ENCODE data around the gene ATAD3C.
"Not testable (repeated sequence)": the region's sequence is repeated elsewhere in the genome, so short reads cannot be mapped to it uniquely, and the experiment has no call there.

Gene ATAD3C

DNA sequence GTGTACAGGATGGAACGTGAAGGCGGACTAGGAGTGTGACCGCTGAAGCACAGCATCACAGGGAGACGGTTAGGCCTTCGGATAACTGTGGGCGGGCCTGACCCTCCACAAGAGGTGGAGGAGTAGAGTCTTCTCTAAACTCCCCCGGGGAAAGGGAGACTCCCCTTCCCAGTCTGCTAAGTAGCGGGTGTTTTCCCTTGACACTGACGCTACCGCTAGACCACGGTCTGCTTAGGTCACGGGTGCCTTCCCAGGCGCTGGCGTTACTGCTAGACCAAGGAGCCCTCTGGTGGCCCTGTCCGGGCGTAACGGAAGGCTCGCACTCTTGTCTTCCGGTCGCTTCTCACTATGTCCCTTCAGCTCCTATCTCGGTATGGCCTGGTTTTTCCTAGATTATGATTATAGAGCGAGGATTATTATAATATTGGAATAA is 55.9 kb downstream of the ATAD3C start:
- peak; percentile 63 for DNase-seq
- peak; percentile 27; the same call in 1 of the 2 replicates for TF ChIP-seq CTCF (IDR thresholded peaks at IDR 0.05; ENCODE audit: low read depth, low read length)

DNA sequence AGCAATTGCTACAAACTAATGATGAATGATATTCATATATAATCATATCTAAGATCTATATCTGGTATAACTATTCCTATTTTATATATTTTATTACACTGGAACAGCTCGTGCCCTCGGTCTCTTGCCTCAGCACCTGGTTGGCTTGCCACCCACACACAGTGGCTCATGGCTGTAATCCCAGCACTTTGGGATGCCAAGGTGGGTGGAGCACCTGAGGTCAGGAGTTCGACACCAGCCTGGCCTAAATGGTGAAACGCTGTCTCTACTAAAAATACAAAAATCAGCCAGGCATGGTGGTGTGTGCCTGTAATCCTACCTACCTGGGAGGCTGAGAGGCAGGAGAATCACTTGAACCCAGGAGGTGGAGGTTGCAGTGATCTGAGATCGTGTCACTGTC is 56.3 kb downstream of the ATAD3C start:
- not testable (repeated sequence) for H3K9me3 ChIP-seq (ENCODE audit: severe bottlenecking); H3K4me3 ChIP-seq (ENCODE audit: low read depth, low read length); H3K36me3 ChIP-seq; DNase-seq; H3K27me3 ChIP-seq (ENCODE audit: insufficient read depth, low read depth, severe bottlenecking)
- peak overlapping the region; percentile 71 for H3K27ac ChIP-seq

More for the DNA sequence above, 55.9 kb downstream of the ATAD3C start:
- not testable (repeated sequence) for H3K36me3 ChIP-seq; H3K27me3 ChIP-seq (ENCODE audit: insufficient read depth, low read depth, severe bottlenecking); H3K9me3 ChIP-seq (ENCODE audit: severe bottlenecking)
- H3K4me3 ChIP-seq (ENCODE audit: low read depth, low read length), result peak overlapping the region; percentile 26
- peak overlapping the region; percentile 71 for H3K27ac ChIP-seq

GRCh38 chr1:1507305-1507704 is 57.8 kb downstream of the ATAD3C start:
- TF ChIP-seq CTCF (IDR thresholded peaks at IDR 0.05; ENCODE audit: low read depth, low read length), result no peak
- DNase-seq, result no peak
- H3K27ac ChIP-seq, result no peak overlapping the region
- no peak overlapping the region for H3K4me3 ChIP-seq (ENCODE audit: low read depth, low read length)
- no peaks in the 10 kb centered on the region for H3K9me3 ChIP-seq (ENCODE audit: severe bottlenecking)
- peaks cover 4% of the 10 kb centered on the region for H3K36me3 ChIP-seq
- H3K27me3 ChIP-seq (ENCODE audit: insufficient read depth, low read depth, severe bottlenecking), result no peaks in the 10 kb centered on the region

GRCh38 chr1:1508775-1509464 is 59.4 kb downstream of the ATAD3C start:
- H3K27me3 ChIP-seq (ENCODE audit: insufficient read depth, low read depth, severe bottlenecking); H3K9me3 ChIP-seq (ENCODE audit: severe bottlenecking); H3K4me3 ChIP-seq (ENCODE audit: low read depth, low read length); H3K27ac ChIP-seq; H3K36me3 ChIP-seq; DNase-seq: not testable (repeated sequence)

GRCh38 chr1:1509465-1509850 is 60.0 kb downstream of the ATAD3C start:
- not testable (repeated sequence) for H3K4me3 ChIP-seq (ENCODE audit: low read depth, low read length); H3K36me3 ChIP-seq; H3K27me3 ChIP-seq (ENCODE audit: insufficient read depth, low read depth, severe bottlenecking); DNase-seq; H3K27ac ChIP-seq; H3K9me3 ChIP-seq (ENCODE audit: severe bottlenecking)

- no peak for TF ChIP-seq CTCF (IDR thresholded peaks at IDR 0.05; ENCODE audit: low read depth, low read length)
- peak overlapping the region; percentile 99 for H3K27ac ChIP-seq
- DNase-seq, result peak; percentile 80
- H3K27me3 ChIP-seq (ENCODE audit: insufficient read depth, low read depth, severe bottlenecking), result no peaks in the 10 kb centered on the region
- H3K9me3 ChIP-seq (ENCODE audit: severe bottlenecking), result no peaks in the 10 kb centered on the region
- H3K4me3 ChIP-seq (ENCODE audit: low read depth, low read length), result peak overlapping the region; percentile 76
- H3K36me3 ChIP-seq, result peaks cover 12% of the 10 kb centered on the region
These were observed 61.5 kb downstream of the ATAD3C start for GRCh38 chr1:1510912-1511532.

DNA sequence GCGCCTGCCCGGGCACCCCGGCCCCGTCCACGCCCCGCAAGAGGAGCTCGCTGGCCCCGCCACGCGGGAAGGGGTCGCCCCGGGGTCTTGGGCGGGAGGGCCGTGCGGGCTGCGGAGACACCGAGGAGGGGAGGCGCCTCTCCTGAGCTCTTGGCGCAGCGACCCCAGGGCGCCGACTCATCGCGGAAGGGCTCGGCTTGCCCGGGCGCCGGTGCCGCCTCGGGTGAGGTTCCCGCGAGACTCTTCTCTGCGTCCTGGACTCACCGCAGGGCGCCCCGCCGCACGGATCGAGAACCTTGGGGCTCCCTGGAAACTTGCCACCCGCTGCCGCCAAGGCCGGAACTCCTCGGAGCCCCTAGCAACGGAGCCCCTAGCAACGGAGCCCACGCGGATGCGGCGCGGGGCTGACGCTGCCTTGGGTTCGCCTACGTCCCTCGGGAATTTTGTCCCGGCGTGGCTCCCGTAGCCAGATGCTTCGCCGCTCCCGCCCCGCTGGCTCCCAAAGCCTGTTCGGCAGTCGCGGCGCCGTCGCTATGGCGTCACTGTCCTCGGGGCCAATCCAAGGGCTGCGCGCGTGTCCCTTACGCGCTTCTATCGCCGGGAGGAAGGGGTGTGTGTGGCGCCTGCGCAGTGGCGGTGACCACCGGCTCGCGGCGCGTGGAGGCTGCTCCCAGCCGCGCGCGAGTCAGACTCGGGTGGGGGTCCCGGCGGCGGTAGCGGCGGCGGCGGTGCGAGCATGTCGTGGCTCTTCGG is 62.2 kb downstream of the ATAD3C start, which contains the start of gene ATAD3A:
Gene ATAD3A (plus strand): TSS at position 630 of the 753 bp plus-strand sequence. CDS start 107 bp downstream, at position 737.
- Histone ChIP-seq H3K27me3 (ENCODE audit: insufficient read depth, low read depth, severe bottlenecking) (no peaks in the 10 kb centered on the region), H3K36me3 (peaks cover 19% of the 10 kb centered on the region)
- TF ChIP-seq CTCF (IDR thresholded peaks at IDR 0.05; ENCODE audit: low read depth, low read length), result no peak

DNA sequence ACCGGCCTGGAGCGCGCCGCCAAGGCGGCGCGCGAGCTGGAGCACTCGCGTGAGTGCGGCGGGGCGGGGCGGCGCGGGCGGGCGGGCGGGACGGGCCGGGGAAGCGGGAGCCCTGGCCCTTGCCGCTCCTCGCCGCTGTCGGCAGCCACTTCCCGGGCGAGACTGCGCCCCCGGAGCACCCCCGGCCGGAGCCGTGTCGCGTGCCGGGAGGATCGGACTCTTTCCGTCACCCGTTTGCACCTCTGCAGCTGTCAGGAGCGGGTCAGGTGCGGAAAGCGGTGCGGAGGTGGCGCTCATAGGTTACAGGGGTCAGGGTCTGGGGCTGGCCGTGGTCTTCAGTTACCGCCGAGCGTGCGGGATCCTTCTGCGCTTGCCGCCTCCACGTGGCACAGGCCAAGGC is 62.9 kb downstream of the ATAD3C start:
- not testable (repeated sequence) for H3K27ac ChIP-seq; H3K27me3 ChIP-seq (ENCODE audit: insufficient read depth, low read depth, severe bottlenecking); H3K9me3 ChIP-seq (ENCODE audit: severe bottlenecking); DNase-seq
- H3K36me3 ChIP-seq, result peaks cover 22% of the 10 kb centered on the region
- H3K4me3 ChIP-seq (ENCODE audit: low read depth, low read length), result peak overlapping the region; percentile 51

More for the DNA sequence above, 62.2 kb downstream of the ATAD3C start, which contains the start of gene ATAD3A:
- DNase-seq, result peak; percentile 98
- peak within 1 kb of the TSS; percentile 76 for H3K4me3 ChIP-seq (ENCODE audit: low read depth, low read length)
- peak within 1 kb of the TSS; percentile 99 for H3K27ac ChIP-seq
- H3K9me3 ChIP-seq (ENCODE audit: severe bottlenecking), result no peaks in the 10 kb centered on the region

- not testable (repeated sequence) for H3K9me3 ChIP-seq (ENCODE audit: severe bottlenecking); H3K4me3 ChIP-seq (ENCODE audit: low read depth, low read length); H3K27ac ChIP-seq
These were observed 64.2 kb downstream of the ATAD3C start for GRCh38 chr1:1513675-1514074.

GRCh38 chr1:1514376-1514775 is 64.9 kb downstream of the ATAD3C start:
- DNase-seq; H3K9me3 ChIP-seq (ENCODE audit: severe bottlenecking); H3K4me3 ChIP-seq (ENCODE audit: low read depth, low read length): not testable (repeated sequence)

More at GRCh38 chr1:1513675-1514074, 64.2 kb downstream of the ATAD3C start:
- H3K27me3 ChIP-seq (ENCODE audit: insufficient read depth, low read depth, severe bottlenecking); DNase-seq: not testable (repeated sequence)
- peaks cover 29% of the 10 kb centered on the region for H3K36me3 ChIP-seq

More at GRCh38 chr1:1514376-1514775, 64.9 kb downstream of the ATAD3C start:
- peaks cover 31% of the 10 kb centered on the region for H3K36me3 ChIP-seq
- H3K27me3 ChIP-seq (ENCODE audit: insufficient read depth, low read depth, severe bottlenecking); H3K27ac ChIP-seq: not testable (repeated sequence)

Measured in WERI-Rb-1 (cell line).